T-helper 2 cell (primary cell): Measurements from ENCODE around the gene ABCC8.
A peak's percentile ranks its signal among the peaks of the same experiment; 100 is the strongest.

Experiments used
- DNase-seq, 5 experiments: peaks; one replicate each; pipeline versions ENCODE4 v3.0.0 to v3.0.0-alpha.2; 2012 to 2022
- total RNA-seq, 2 donors: gene quantifications; one replicate each; lab custom pipeline; 2026; lab: John Stamatoyannopoulos, UW

ABCC8 gene
- total RNA-seq = 0 reads per million in 2 donors

GRCh38 chr11:17476317-17477083 lies at the start of gene ABCC8:
Gene ABCC8 (minus strand): TSS chr11:17476845. CDS start chr11:17476776, 69 bp downstream.
- DNase-seq = peak in 1 of 5 experiments; percentile 19

GRCh38 chr11:17526326-17526725 lies 49.7 kb upstream of the ABCC8 start:
- DNase-seq = no peak

GRCh38 chr11:17525570-17525969 lies 48.9 kb upstream of the ABCC8 start:
- DNase-seq = no peak

DNA sequence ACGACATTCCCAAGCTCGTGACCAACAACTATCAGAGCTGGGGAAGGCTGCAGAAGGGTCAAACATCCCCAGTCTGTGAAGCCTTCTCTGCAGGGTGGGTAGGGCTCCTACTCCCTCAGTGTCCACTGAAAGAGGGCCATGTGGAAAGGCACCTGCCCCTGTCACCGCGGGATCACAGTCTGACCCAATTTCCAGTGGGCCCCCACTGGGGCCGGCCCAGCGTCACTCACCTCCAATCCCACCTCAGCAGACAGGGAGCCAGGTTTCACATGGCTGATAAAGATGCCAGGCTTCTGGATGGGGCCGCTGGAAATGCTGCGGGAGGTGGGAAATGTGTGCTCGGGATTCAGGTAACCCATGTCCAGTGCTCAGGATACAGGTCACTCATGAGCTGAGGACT lies 47.6 kb upstream of the ABCC8 start:
- DNase-seq = no peak

DNA sequence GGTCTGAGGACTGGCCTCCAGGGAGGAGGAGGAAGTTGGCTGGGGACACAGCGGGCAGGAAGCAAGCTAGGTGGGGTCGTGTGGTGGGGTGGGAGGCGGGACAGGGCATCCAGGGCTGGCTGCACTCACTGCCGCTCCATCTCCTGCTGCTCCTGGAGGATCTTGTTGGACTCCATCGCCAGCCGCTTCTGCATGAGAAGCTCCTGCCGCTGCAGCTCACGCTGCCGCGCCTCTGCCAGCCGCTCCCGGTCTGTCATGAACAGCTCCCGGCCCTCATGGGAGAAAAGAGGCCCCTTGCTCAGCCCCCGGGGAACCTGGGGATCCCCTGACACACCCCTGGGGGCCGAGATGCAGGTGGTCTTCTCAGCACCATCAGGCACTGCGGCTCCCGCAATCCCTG lies 46.0 kb upstream of the ABCC8 start:
- no peak for DNase-seq

DNA sequence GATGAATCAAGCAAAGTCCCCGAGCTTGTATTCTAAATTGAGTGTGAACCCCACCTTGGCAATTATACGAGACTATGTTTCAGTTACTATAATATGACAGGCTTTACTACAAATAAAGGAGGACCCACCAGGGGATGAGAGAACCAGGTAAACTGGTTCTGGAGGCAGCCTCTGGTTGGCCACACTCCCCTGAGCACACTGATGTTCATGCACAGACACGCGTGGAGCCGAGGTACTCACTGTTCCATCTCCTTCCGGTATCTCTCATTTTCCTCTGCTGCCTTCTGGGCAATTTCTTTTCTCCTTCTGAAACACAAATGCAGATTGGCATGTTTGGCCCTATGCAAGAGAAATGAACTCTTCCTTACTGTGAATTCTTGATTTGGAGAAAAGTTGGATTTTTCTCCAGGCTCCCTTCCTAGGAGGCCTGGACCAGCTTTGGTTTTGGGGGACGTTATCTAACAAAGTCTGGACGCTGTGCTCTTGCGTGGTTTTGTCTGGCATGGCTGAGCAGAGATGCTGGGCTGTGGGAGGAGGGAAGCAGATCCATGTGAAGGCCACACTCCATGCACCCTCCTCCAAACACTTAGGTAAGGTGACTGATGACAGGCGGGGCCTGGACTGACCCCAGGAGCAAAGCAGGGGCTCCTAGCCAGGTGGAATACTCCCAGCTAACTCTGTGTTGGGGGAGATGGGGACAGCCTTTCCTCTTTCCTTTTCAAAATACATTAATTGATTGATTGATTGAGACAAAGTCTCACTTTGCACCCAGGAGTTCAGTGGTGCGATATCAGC lies 44.7 kb upstream of the ABCC8 start:
- DNase-seq = no peak

DNA sequence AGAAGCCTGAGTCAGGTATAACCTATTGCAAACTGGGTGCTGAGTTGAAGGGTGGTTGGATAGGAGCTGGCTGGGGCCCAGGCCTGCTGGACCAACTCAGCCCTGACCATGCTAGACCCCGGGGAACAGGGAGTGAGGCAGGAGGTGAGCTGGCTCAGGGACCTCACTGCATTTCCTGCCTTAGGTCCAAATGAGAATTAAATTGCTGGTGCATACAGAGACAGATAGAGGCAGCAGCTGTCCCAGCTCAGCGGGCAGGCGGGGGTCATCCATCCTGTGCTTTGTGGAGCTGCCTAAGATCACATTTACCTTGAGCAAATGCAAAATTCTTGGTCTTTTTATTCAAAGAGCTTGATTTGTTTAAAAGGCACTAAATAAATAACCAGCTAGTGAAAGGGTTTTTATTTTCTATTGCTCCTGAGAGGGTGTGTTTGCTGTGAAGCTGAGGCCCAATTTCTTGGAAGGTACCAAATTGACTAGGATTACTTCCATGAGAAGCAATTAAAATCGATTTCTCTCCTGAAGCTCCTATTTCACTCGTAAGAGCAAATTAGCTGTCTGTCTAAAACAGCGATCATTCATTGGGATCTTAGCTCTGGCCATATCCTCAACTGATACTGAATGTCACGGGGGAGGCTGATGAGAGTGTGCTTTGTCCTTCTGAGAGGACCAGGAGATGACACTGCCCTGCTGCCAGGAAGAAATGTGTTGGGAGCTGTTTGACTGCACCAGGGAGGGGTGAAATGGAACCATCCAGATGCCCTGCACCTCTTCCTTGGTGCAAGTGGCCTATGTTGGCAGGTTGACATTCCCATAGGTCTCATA lies 42.6 kb upstream of the ABCC8 start:
- DNase-seq = no peak

GRCh38 chr11:17518366-17518765 lies 41.7 kb upstream of the ABCC8 start:
- DNase-seq = no peak

- DNase-seq = no peak
Observed at GRCh38 chr11:17517186-17517585, 40.5 kb upstream of the ABCC8 start.

GRCh38 chr11:17516551-17517150 lies 40.0 kb upstream of the ABCC8 start:
- no peak for DNase-seq

- no peak for DNase-seq
Observed at GRCh38 chr11:17515443-17516176, 39.0 kb upstream of the ABCC8 start.

GRCh38 chr11:17514476-17514875 lies 37.8 kb upstream of the ABCC8 start:
- DNase-seq = no peak

DNA sequence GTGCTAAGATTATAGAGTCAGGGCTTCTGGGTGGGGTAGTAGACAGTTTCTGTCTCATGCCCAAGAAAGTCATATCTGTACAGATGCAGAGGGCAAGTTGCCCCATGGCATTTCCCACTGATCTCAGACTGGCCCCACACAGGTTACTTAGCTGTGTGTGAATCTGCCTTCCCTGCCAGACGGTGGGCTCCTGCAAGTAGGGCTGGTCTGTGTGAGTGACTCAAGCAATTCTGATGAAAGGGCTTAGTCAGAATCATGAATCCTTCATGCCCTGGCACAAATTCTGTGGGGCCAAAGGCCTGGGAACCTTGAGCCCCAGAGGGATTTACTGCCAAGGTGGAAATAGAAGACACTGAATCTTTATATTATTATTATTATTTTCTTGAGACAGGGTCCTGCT lies 37.2 kb upstream of the ABCC8 start:
- no peak for DNase-seq

GRCh38 chr11:17512101-17512500 lies 35.5 kb upstream of the ABCC8 start:
- no peak for DNase-seq

DNA sequence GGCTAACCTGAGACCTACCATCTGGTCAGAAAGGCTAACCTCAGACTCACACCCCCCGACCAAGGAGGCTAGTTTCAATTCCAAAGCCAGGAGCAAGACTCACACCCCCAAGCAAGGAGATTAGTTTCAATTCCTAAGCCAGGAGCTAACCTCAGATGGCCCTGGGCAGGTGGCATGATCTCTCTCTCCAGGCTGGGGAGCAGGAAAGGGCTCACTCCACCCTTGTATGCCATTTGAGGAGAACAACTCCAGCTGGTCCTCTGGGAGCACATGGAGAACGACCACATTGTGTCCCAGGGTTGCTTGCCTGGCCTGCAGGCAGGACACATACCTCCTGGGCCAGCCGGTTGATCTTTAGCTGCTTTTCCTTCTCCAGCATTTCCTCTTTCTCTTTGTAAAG lies 34.9 kb upstream of the ABCC8 start:
- no peak for DNase-seq

- DNase-seq = no peak
Observed at GRCh38 chr11:17510507-17511206, 34.0 kb upstream of the ABCC8 start.

- DNase-seq = no peak
Observed at GRCh38 chr11:17508791-17509190, 32.1 kb upstream of the ABCC8 start.

DNA sequence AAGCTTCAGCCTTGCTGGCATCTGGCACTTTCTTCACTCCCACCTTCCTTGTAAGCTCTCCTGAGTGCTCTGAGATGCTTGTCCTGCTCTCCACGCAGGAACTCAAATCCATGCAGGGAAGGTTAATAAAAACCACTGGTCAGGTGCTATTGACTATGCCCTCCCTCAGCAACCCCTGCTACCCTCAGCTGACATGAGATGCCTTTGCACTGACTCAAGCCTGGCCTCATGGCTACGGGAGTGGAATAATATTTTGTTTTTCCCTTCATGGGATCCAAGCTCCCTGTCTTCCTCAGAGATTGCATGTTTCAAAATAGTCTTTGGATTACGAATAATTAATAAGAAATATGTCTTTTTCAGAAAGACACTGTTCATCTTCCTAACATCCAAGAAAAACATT lies 31.7 kb upstream of the ABCC8 start:
- no peak for DNase-seq

DNA sequence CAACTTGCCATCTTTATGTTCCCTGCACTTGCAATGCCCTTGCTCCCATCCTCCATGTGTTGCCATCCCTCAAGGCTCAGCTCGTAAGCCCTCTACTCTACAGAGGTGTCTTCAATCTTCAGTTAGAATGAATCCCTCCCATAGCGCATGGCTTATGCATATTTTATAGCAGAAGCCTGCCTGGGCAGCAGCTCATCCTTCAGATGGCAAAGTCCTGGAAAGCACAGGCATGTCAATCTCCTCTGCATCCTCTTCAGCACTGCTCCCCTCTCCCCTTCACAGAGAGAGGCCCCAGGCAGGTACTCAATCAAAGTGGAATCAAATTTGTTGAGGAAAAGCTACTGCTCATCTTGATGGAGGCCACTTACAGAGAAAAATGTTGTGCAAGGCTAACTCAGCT lies 31.1 kb upstream of the ABCC8 start:
- no peak for DNase-seq

DNA sequence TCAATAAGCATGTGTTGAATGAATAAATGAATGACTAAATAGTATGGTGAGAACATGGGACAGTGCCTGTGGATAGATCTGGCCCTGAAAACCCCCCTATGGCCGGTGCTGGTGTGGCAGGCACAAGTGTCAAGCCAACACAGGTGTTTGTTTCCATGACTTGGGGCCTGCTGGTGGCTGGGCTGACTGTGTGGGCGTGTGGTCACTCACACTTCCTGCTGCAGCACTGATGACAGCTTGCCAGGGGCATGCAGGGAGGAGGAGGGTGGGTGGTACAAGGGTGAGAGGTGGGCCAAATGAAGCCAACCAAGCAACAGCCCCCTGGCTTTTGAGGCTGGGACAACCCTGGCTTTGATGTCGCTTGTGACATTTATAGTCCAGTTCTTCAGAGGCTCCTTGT lies 30.3 kb upstream of the ABCC8 start:
- DNase-seq = no peak

DNA sequence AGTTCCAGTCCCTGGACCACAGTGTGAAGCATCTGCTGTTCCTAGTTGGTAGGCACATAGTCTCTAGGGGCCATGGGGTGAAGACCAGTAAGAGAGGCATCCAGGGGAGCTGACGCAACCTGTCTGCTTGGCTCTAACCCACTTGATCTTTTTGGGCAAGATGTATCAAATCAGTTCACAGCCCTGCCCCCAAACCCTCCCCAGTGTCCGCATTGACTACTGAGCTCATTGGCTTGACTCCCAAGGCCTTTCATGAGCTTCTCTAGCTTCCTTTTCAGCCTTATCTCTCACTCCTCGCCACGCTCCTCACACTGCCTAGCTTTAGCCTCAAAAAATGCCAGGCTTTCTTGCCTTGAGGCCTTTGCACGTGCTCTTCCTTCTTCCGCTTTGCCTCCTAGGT lies 29.7 kb upstream of the ABCC8 start:
- DNase-seq = no peak
